Measurements from ENCODE around the gene TNIP1.
A peak's percentile ranks its signal among the peaks of the same experiment; 100 is the strongest.

TNIP1 gene

GRCh38 chr5:151071021-151071420 lies 9.8 kb downstream of the TNIP1 start:
- H3K27me3 Mint-ChIP-seq: no peaks in the 10 kb centered on the region
- peaks cover 95% of the 10 kb centered on the region for H3K36me3 Mint-ChIP-seq (ENCODE audit: low read depth)
- no peaks in the 10 kb centered on the region for H3K9me3 Mint-ChIP-seq
- no peak for DNase-seq
- peaks cover 94% of the 10 kb centered on the region for H3K4me1 Mint-ChIP-seq (ENCODE audit: low read depth)
- no peak overlapping the region for H3K4me3 Mint-ChIP-seq
- peak overlapping the region; percentile 68 for H3K27ac Mint-ChIP-seq

- no peak for DNase-seq
- Mint-ChIP-seq H3K4me3 (no peak overlapping the region), H3K9me3 (no peaks in the 10 kb centered on the region), H3K27me3 (no peaks in the 10 kb centered on the region), H3K36me3 (ENCODE audit: low read depth) (peaks cover 94% of the 10 kb centered on the region), H3K4me1 (ENCODE audit: low read depth) (peaks cover 94% of the 10 kb centered on the region), H3K27ac (peak overlapping the region; percentile 79)
Observed at GRCh38 chr5:151070449-151070848, 10.4 kb downstream of the TNIP1 start.

GRCh38 chr5:151068433-151069197 lies 12.2 kb downstream of the TNIP1 start:
- no peaks in the 10 kb centered on the region for H3K27me3 Mint-ChIP-seq
- H3K36me3 Mint-ChIP-seq (ENCODE audit: low read depth): peaks cover 97% of the 10 kb centered on the region
- DNase-seq: peak; percentile 72
- H3K9me3 Mint-ChIP-seq: no peaks in the 10 kb centered on the region
- peaks cover 99% of the 10 kb centered on the region for H3K4me1 Mint-ChIP-seq (ENCODE audit: low read depth)
- H3K4me3 Mint-ChIP-seq: peak overlapping the region; percentile 64
- H3K27ac Mint-ChIP-seq: peak overlapping the region; percentile 92

GRCh38 chr5:151067632-151068432 lies 13.0 kb downstream of the TNIP1 start:
- peaks cover 97% of the 10 kb centered on the region for H3K36me3 Mint-ChIP-seq (ENCODE audit: low read depth)
- H3K9me3 Mint-ChIP-seq: no peaks in the 10 kb centered on the region
- peak overlapping the region; percentile 64 for H3K4me3 Mint-ChIP-seq
- H3K4me1 Mint-ChIP-seq (ENCODE audit: low read depth): peaks cover 100% of the 10 kb centered on the region
- H3K27me3 Mint-ChIP-seq: no peaks in the 10 kb centered on the region
- no peak for DNase-seq
- peak overlapping the region; percentile 92 for H3K27ac Mint-ChIP-seq

GRCh38 chr5:151066920-151067319 lies 13.9 kb downstream of the TNIP1 start:
- H3K27me3 Mint-ChIP-seq: no peaks in the 10 kb centered on the region
- no peak for DNase-seq
- H3K4me3 Mint-ChIP-seq: peak overlapping the region; percentile 64
- peaks cover 97% of the 10 kb centered on the region for H3K36me3 Mint-ChIP-seq (ENCODE audit: low read depth)
- H3K27ac Mint-ChIP-seq: peak overlapping the region; percentile 92
- H3K9me3 Mint-ChIP-seq: no peaks in the 10 kb centered on the region
- H3K4me1 Mint-ChIP-seq (ENCODE audit: low read depth): peaks cover 100% of the 10 kb centered on the region

- Mint-ChIP-seq H3K27me3 (no peaks in the 10 kb centered on the region), H3K9me3 (no peaks in the 10 kb centered on the region), H3K27ac (peak overlapping the region; percentile 92), H3K4me1 (ENCODE audit: low read depth) (peaks cover 100% of the 10 kb centered on the region), H3K36me3 (ENCODE audit: low read depth) (peaks cover 97% of the 10 kb centered on the region), H3K4me3 (peak overlapping the region; percentile 24)
- DNase-seq: no peak
Observed at GRCh38 chr5:151065609-151066008, 15.2 kb downstream of the TNIP1 start.

- no peaks in the 10 kb centered on the region for H3K9me3 Mint-ChIP-seq
- peaks cover 97% of the 10 kb centered on the region for H3K36me3 Mint-ChIP-seq (ENCODE audit: low read depth)
- no peak for DNase-seq
- no peaks in the 10 kb centered on the region for H3K27me3 Mint-ChIP-seq
- H3K4me3 Mint-ChIP-seq: no peak overlapping the region
- H3K4me1 Mint-ChIP-seq (ENCODE audit: low read depth): peaks cover 100% of the 10 kb centered on the region
- peak overlapping the region; percentile 92 for H3K27ac Mint-ChIP-seq
Observed at GRCh38 chr5:151064916-151065499, 15.8 kb downstream of the TNIP1 start.

GRCh38 chr5:151063142-151063989 lies 17.5 kb downstream of the TNIP1 start:
- H3K36me3 Mint-ChIP-seq (ENCODE audit: low read depth): peaks cover 99% of the 10 kb centered on the region
- no peaks in the 10 kb centered on the region for H3K27me3 Mint-ChIP-seq
- DNase-seq: no peak
- H3K27ac Mint-ChIP-seq: peak overlapping the region; percentile 92
- H3K9me3 Mint-ChIP-seq: no peaks in the 10 kb centered on the region
- H3K4me1 Mint-ChIP-seq (ENCODE audit: low read depth): peaks cover 97% of the 10 kb centered on the region
- H3K4me3 Mint-ChIP-seq: peak overlapping the region; percentile 21

- Mint-ChIP-seq H3K4me1 (ENCODE audit: low read depth) (peaks cover 89% of the 10 kb centered on the region), H3K9me3 (no peaks in the 10 kb centered on the region), H3K27ac (peak overlapping the region; percentile 95), H3K27me3 (no peaks in the 10 kb centered on the region), H3K4me3 (no peak overlapping the region), H3K36me3 (ENCODE audit: low read depth) (peaks cover 99% of the 10 kb centered on the region)
- DNase-seq: no peak
Observed at GRCh38 chr5:151062405-151063141, 18.3 kb downstream of the TNIP1 start.

- no peaks in the 10 kb centered on the region for H3K9me3 Mint-ChIP-seq
- peak overlapping the region; percentile 3 for H3K4me3 Mint-ChIP-seq
- peak overlapping the region; percentile 95 for H3K27ac Mint-ChIP-seq
- no peak for DNase-seq
- H3K27me3 Mint-ChIP-seq: no peaks in the 10 kb centered on the region
- H3K36me3 Mint-ChIP-seq (ENCODE audit: low read depth): peaks cover 99% of the 10 kb centered on the region
- H3K4me1 Mint-ChIP-seq (ENCODE audit: low read depth): peaks cover 76% of the 10 kb centered on the region
Observed at GRCh38 chr5:151060742-151061141, 20.1 kb downstream of the TNIP1 start.

GRCh38 chr5:151058891-151059489 lies 21.8 kb downstream of the TNIP1 start:
- H3K9me3 Mint-ChIP-seq: no peaks in the 10 kb centered on the region
- no peak for DNase-seq
- H3K36me3 Mint-ChIP-seq (ENCODE audit: low read depth): peaks cover 99% of the 10 kb centered on the region
- no peak overlapping the region for H3K4me3 Mint-ChIP-seq
- H3K27me3 Mint-ChIP-seq: no peaks in the 10 kb centered on the region
- peak overlapping the region; percentile 95 for H3K27ac Mint-ChIP-seq
- peaks cover 62% of the 10 kb centered on the region for H3K4me1 Mint-ChIP-seq (ENCODE audit: low read depth)

- peaks cover 55% of the 10 kb centered on the region for H3K4me1 Mint-ChIP-seq (ENCODE audit: low read depth)
- no peak for DNase-seq
- no peaks in the 10 kb centered on the region for H3K27me3 Mint-ChIP-seq
- H3K4me3 Mint-ChIP-seq: no peak overlapping the region
- H3K9me3 Mint-ChIP-seq: no peaks in the 10 kb centered on the region
- H3K36me3 Mint-ChIP-seq (ENCODE audit: low read depth): peaks cover 98% of the 10 kb centered on the region
- H3K27ac Mint-ChIP-seq: peak overlapping the region; percentile 40
Observed at GRCh38 chr5:151058301-151058700, 22.5 kb downstream of the TNIP1 start.

All from activated T-cell treated with anti-CD3 and anti-CD28 coated beads, Interleukin-2, amount 50 U/mL, for 24 hours (primary cell).